ENCODE data around the gene GDF7. TPM values are rescaled to one million over a fixed set of nuclear protein-coding genes. Genes with fewer than 3 reads are reported as not detected.

GDF7 gene
- total RNA-seq, 1 experiment from 2014 or later, result 0.02 TPM

DNA sequence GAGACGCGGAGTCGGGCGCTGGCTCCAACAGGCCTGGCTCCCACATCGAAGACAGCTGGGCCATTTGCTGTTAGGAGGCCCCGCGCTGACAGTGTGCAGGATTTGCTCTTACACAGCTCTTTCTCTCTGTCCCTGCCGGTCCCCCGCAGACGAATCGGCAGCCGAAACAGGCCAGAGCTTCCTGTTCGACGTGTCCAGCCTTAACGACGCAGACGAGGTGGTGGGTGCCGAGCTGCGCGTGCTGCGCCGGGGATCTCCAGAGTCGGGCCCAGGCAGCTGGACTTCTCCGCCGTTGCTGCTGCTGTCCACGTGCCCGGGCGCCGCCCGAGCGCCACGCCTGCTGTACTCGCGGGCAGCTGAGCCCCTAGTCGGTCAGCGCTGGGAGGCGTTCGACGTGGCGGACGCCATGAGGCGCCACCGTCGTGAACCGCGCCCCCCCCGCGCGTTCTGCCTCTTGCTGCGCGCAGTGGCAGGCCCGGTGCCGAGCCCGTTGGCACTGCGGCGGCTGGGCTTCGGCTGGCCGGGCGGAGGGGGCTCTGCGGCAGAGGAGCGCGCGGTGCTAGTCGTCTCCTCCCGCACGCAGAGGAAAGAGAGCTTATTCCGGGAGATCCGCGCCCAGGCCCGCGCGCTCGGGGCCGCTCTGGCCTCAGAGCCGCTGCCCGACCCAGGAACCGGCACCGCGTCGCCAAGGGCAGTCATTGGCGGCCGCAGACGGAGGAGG, 3.5 kb downstream of the GDF7 start:
- Histone ChIP-seq H3K27me3 (ENCODE audit: insufficient read depth, low read length) (no peaks in the 10 kb centered on the region), H4K20me1 (ENCODE audit: insufficient read depth) (no peaks in the 10 kb centered on the region), H3K79me2 (ENCODE audit: insufficient read depth, low read length) (no peaks in the 10 kb centered on the region), H3K9me3 (ENCODE audit: control insufficient read depth in 1 of 2, insufficient read depth in 1 of 2, low read depth in 1 of 2, low read length in 2 of 2) (no peaks in the 10 kb centered on the region), H3K4me1 (ENCODE audit: control insufficient read depth in 1 of 2, insufficient read depth in 2 of 2, low read length in 2 of 2) (peaks cover 0 to 7% of the 10 kb centered on the region in 2 experiments; a peak in 2 of 4 replicates), H3K4me3 (replicated peaks in 1 of 2; ENCODE audit: low read depth in 1 of 2, low read length in 2 of 2) (no peak overlapping the region), H3K36me3 (ENCODE audit: control insufficient read depth in 1 of 2, insufficient read depth in 2 of 2, low read length in 2 of 2) (no peaks in the 10 kb centered on the region), H3K9me2 (ENCODE audit: insufficient read depth) (no peaks in the 10 kb centered on the region), H2AFZ (ENCODE audit: low read depth, low read length, poor library complexity, severe bottlenecking) (no peak overlapping the region), H3K9ac (ENCODE audit: low read length) (no peak overlapping the region), H3K4me2 (ENCODE audit: low read length) (no peak overlapping the region), H3K27ac (ENCODE audit: low read depth, low read length) (no peak overlapping the region)
- ATAC-seq (no peak), DNase-seq (ENCODE audit: low read depth, low spot score) (no peak)
- POLR2A ChIA-PET, result no interaction called here
- no TSS peak for BruUV-seq (replicated peaks)
- intact Hi-C loops (cut with micrococcal nuclease), result no loop called here
- RAD21 ChIA-PET (ENCODE audit: low non-redundant PET in 1 of 2, low total read pairs in 2 of 2, uncharacterized antibody in 2 of 2, unreplicated experiment in 2 of 2), result no interaction called here
- TF ChIP-seq ELF1 (IDR thresholded peaks at IDR 0.05; ENCODE audit: borderline replicate concordance, low read depth) (no peak), JUND (IDR thresholded peaks at IDR 0.05) (no peak), RAD21 (IDR thresholded peaks at IDR 0.05; ENCODE audit: low read depth) (no peak)
- CTCF ChIA-PET, result no interaction called here

GRCh38 chr2:20671036-20671735, 4.2 kb downstream of the GDF7 start:
- POLR2A ChIA-PET, result no interaction called here
- H3K4me1 ChIP-seq (ENCODE audit: control insufficient read depth in 1 of 2, insufficient read depth in 2 of 2, low read length in 2 of 2), result peaks cover 0 to 11% of the 10 kb centered on the region in 2 experiments; a peak in 2 of 4 replicates
- H3K9me3 ChIP-seq (ENCODE audit: control insufficient read depth in 1 of 2, insufficient read depth in 1 of 2, low read depth in 1 of 2, low read length in 2 of 2), result no peaks in the 10 kb centered on the region
- no peak for DNase-seq (ENCODE audit: low read depth, low spot score)
- RAD21 ChIA-PET (ENCODE audit: low non-redundant PET in 1 of 2, low total read pairs in 2 of 2, uncharacterized antibody in 2 of 2, unreplicated experiment in 2 of 2), result no interaction called here
- no peak overlapping the region for H3K9ac ChIP-seq (ENCODE audit: low read length)
- H3K9me2 ChIP-seq (ENCODE audit: insufficient read depth), result no peaks in the 10 kb centered on the region
- no peaks in the 10 kb centered on the region for H3K36me3 ChIP-seq (ENCODE audit: control insufficient read depth in 1 of 2, insufficient read depth in 2 of 2, low read length in 2 of 2)
- no peak overlapping the region for H3K4me2 ChIP-seq (ENCODE audit: low read length)
- H3K27ac ChIP-seq (ENCODE audit: low read depth, low read length), result no peak overlapping the region
- no TSS peak for BruUV-seq (replicated peaks)
- H2AFZ ChIP-seq (ENCODE audit: low read depth, low read length, poor library complexity, severe bottlenecking), result no peak overlapping the region
- TF ChIP-seq EZH2phosphoT487 (IDR thresholded peaks at IDR 0.05; ENCODE audit: borderline replicate concordance), result no peak
- TF ChIP-seq POLR2AphosphoS5 (IDR thresholded peaks at IDR 0.05; ENCODE audit: low read depth, low read length), result no peak
- TF ChIP-seq SP1 (IDR thresholded peaks at IDR 0.05; ENCODE audit: low read depth), result no peak
- no peak for TF ChIP-seq YY1 (IDR thresholded peaks at IDR 0.05; ENCODE audit: extremely low read depth, insufficient replicate concordance, low read depth, low read length)
- TF ChIP-seq MAX (IDR thresholded peaks at IDR 0.05), result no peak
- TF ChIP-seq ZNF274 (IDR thresholded peaks at IDR 0.05; ENCODE audit: low read depth, low read length), result no peak
- no peak for TF ChIP-seq SIN3A (IDR thresholded peaks at IDR 0.05; ENCODE audit: low read depth)
- no peak for TF ChIP-seq CBX3 (IDR thresholded peaks at IDR 0.05; ENCODE audit: low read depth)
- TF ChIP-seq, protein P1, sequence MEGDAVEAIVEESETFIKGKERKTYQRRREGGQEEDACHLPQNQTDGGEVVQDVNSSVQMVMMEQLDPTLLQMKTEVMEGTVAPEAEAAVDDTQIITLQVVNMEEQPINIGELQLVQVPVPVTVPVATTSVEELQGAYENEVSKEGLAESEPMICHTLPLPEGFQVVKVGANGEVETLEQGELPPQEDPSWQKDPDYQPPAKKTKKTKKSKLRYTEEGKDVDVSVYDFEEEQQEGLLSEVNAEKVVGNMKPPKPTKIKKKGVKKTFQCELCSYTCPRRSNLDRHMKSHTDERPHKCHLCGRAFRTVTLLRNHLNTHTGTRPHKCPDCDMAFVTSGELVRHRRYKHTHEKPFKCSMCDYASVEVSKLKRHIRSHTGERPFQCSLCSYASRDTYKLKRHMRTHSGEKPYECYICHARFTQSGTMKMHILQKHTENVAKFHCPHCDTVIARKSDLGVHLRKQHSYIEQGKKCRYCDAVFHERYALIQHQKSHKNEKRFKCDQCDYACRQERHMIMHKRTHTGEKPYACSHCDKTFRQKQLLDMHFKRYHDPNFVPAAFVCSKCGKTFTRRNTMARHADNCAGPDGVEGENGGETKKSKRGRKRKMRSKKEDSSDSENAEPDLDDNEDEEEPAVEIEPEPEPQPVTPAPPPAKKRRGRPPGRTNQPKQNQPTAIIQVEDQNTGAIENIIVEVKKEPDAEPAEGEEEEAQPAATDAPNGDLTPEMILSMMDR (IDR thresholded peaks at IDR 0.05 in 2 of 3, conservative IDR thresholded peaks at IDR 0.05 in 1 of 3; ENCODE audit: borderline replicate concordance in 1 of 3, insufficient read depth in 1 of 3, low read depth in 2 of 3, low read length in 2 of 3), result no peak
- no peak for TF ChIP-seq ATF3 (IDR thresholded peaks at IDR 0.05)
- no peak for TF ChIP-seq ELF1 (IDR thresholded peaks at IDR 0.05; ENCODE audit: borderline replicate concordance, low read depth)
- TF ChIP-seq TCF7L2 (IDR thresholded peaks at IDR 0.05; ENCODE audit: borderline replicate concordance, extremely low read depth, insufficient read depth, insufficient read length), result no peak
- no peak for TF ChIP-seq CEBPB (IDR thresholded peaks at IDR 0.05; ENCODE audit: low read depth)
- H3K79me2 ChIP-seq (ENCODE audit: insufficient read depth, low read length), result no peaks in the 10 kb centered on the region
- CTCF ChIA-PET, result no interaction called here
- H3K4me3 ChIP-seq (replicated peaks in 1 of 2; ENCODE audit: low read depth in 1 of 2, low read length in 2 of 2), result no peak overlapping the region
- H4K20me1 ChIP-seq (ENCODE audit: insufficient read depth), result no peaks in the 10 kb centered on the region
- no peak for ATAC-seq
- no peaks in the 10 kb centered on the region for H3K27me3 ChIP-seq (ENCODE audit: insufficient read depth, low read length)
- intact Hi-C loops (cut with micrococcal nuclease), result no loop called here
